IMR-90 (cell line): ENCODE measurements around the gene TMTC2. TPM values are rescaled to one million over a fixed set of nuclear protein-coding genes. Genes with fewer than 3 reads are reported as not detected.

Experiments used
- ATAC-seq: fragments of 200-7000 bp; cut with Tn5 transposase; 2 replicates; pipeline ENCODE4 v1.9.1; 2020; ENCODE audit warnings: low read depth, mild to moderate bottlenecking, moderate library complexity
- BruUV-seq: library from RNA; stranded (reverse); fragments of 400-500 nt; replicated peaks from 2 replicates; lab custom pipeline; 2021; lab: Mats Ljungman, UMichigan
- CTCF ChIA-PET: fragments of 300-600 bp; formaldehyde crosslinking; extraction: SDS; loops from one replicate; lab custom pipeline; 2021; ENCODE audit warnings: antibody characterized with exemption; lab: Yijun Ruan, JAX
- POLR2A ChIA-PET: fragments of 300-600 bp; sonication (Branson Sonifier 250); formaldehyde crosslinking; loops from one replicate; lab custom pipeline; 2022; ENCODE audit warnings: antibody characterized with exemption; ENCODE audit not compliant: unreplicated experiment; lab: Charles Lee
- DNase-seq: peaks from one replicate; pipeline ENCODE4 v3.0.0; 2013
- H2AFZ ChIP-seq: replicated peaks from 2 replicates; pipeline ENCODE3; 2013; ENCODE audit warnings: low read length, mild to moderate bottlenecking; ENCODE audit not compliant: poor library complexity
- H2AK5ac ChIP-seq: 2 replicates; pipeline ENCODE4 v1.6.1; 2013; ENCODE audit warnings: low read depth, low read length, inconsistent platforms
- H2AK9ac ChIP-seq: replicated peaks from 2 replicates; pipeline ENCODE3; 2013; ENCODE audit warnings: mild to moderate bottlenecking, low read depth, low read length, moderate library complexity; ENCODE audit not compliant: poor library complexity
- H2BK120ac ChIP-seq: 2 replicates; pipeline ENCODE4 v1.6.1; 2013; ENCODE audit warnings: low read depth, low read length, inconsistent platforms
- H2BK15ac ChIP-seq: 3 replicates; pipeline ENCODE4 v1.6.1; 2013; ENCODE audit warnings: low read depth, low read length, inconsistent platforms
- H2BK20ac ChIP-seq: 2 replicates; pipeline ENCODE4 v1.6.1; 2013; ENCODE audit warnings: low read depth, mild to moderate bottlenecking, inconsistent platforms, low read length, moderate library complexity
- H2BK5ac ChIP-seq: 2 replicates; pipeline ENCODE4 v1.6.1; 2013; ENCODE audit warnings: mild to moderate bottlenecking, low read depth, low read length, inconsistent platforms; ENCODE audit not compliant: poor library complexity, severe bottlenecking
- H3K14ac ChIP-seq: replicated peaks from 2 replicates; pipeline ENCODE4 v1.6.1; 2013; ENCODE audit warnings: low read depth, low read length, inconsistent platforms
- H3K18ac ChIP-seq: 2 replicates; pipeline ENCODE4 v1.6.1; 2013; ENCODE audit warnings: low read depth, low read length, control low read depth
- H3K23ac ChIP-seq: 2 replicates; pipeline ENCODE4 v1.6.1; 2013; ENCODE audit warnings: low read depth, low read length, inconsistent platforms
- H3K27ac ChIP-seq: 2 replicates; pipeline ENCODE4 v1.5.1; 2013; ENCODE audit warnings: mild to moderate bottlenecking, control low read depth, low read length; ENCODE audit not compliant: insufficient read depth
- H3K27me3 ChIP-seq: 2 replicates; pipeline ENCODE4 v1.6.1; 2013; ENCODE audit warnings: low read length; ENCODE audit not compliant: control insufficient read depth, insufficient read depth
- H3K36me3 ChIP-seq: 2 replicates; pipeline ENCODE4 v1.6.1; 2013; ENCODE audit warnings: low read length, mixed read lengths; ENCODE audit not compliant: control insufficient read depth, insufficient read depth
- H3K4ac ChIP-seq: 2 replicates; pipeline ENCODE4 v1.6.1; 2013; ENCODE audit warnings: low read depth, low read length, inconsistent platforms
- H3K4me1 ChIP-seq: 2 replicates; pipeline ENCODE4 v1.6.1; 2013; ENCODE audit warnings: low read length, mixed read lengths; ENCODE audit not compliant: control insufficient read depth, insufficient read depth
- H3K4me2 ChIP-seq: 2 replicates; pipeline ENCODE4 v1.6.1; 2013; ENCODE audit warnings: low read depth, mild to moderate bottlenecking, control low read depth, low read length, moderate library complexity
- H3K4me3 ChIP-seq: 2 replicates; pipeline ENCODE4 v1.5.1; 2013; ENCODE audit warnings: low read depth, mild to moderate bottlenecking, control low read depth, low read length, moderate library complexity; ENCODE audit not compliant: insufficient read depth
- H3K56ac ChIP-seq: 2 replicates; pipeline ENCODE4 v1.6.1; 2013; ENCODE audit warnings: low read length, inconsistent platforms; ENCODE audit not compliant: insufficient read depth; ENCODE audit errors: extremely low read depth
- H3K79me1 ChIP-seq, 2 experiments: 2 replicates each; pipeline ENCODE4 v1.6.1; 2013; ENCODE audit warnings: low read length in 2 of 2, inconsistent platforms in 1 of 2, low read depth in 1 of 2
- H3K9ac ChIP-seq: 2 replicates; pipeline ENCODE4 v1.6.1; 2013; ENCODE audit warnings: low read depth, low read length, control low read depth
- H3K9me1 ChIP-seq: 2 replicates; pipeline ENCODE4 v1.6.1; 2013; ENCODE audit warnings: low read length, inconsistent platforms; ENCODE audit not compliant: insufficient read depth
- H3K9me3 ChIP-seq: 2 replicates; pipeline ENCODE4 v1.6.1; 2013; ENCODE audit warnings: low read length; ENCODE audit not compliant: control insufficient read depth, insufficient read depth
- H4K20me1 ChIP-seq: 2 replicates; pipeline ENCODE4 v1.6.1; 2013; ENCODE audit warnings: low read length, inconsistent platforms; ENCODE audit not compliant: insufficient read depth
- H4K5ac ChIP-seq: 2 replicates; pipeline ENCODE4 v1.6.1; 2013; ENCODE audit warnings: mild to moderate bottlenecking, low read depth, low read length, control low read depth
- H4K8ac ChIP-seq, 2 experiments: 2 replicates each; pipeline ENCODE4 v1.6.1; 2013; ENCODE audit warnings: low read depth in 2 of 2, low read length in 2 of 2, control low read depth in 1 of 2, inconsistent platforms in 1 of 2
- H4K91ac ChIP-seq: 2 replicates; pipeline ENCODE4 v1.6.1; 2013; ENCODE audit warnings: low read depth, low read length, inconsistent platforms; ENCODE audit not compliant: insufficient read depth
- BHLHE40 ChIP-seq: fragments of 150-350 bp; IDR thresholded peaks from 2 replicates; pipeline ENCODE4 v1.6.1; 2016; ENCODE audit warnings: mild to moderate bottlenecking, low read depth, low read length
- CEBPB ChIP-seq: IDR thresholded peaks from 2 replicates; pipeline ENCODE4 v1.6.1; 2012; ENCODE audit warnings: low read depth, low read length, improper control_type of control experiment
- CHD1 ChIP-seq: IDR thresholded peaks from 2 replicates; pipeline ENCODE4 v1.6.1; 2012; ENCODE audit warnings: low read depth, low read length, improper control_type of control experiment
- CTCF ChIP-seq: conservative IDR thresholded peaks from 2 replicates; pipeline ENCODE4 v1.5.1; 2012; ENCODE audit warnings: mild to moderate bottlenecking, low read depth, low read length, improper control_type of control experiment
- ELK1 ChIP-seq: fragments of 150-350 bp; IDR thresholded peaks from 2 replicates; pipeline ENCODE4 v1.6.1; 2016; ENCODE audit warnings: low read depth, mild to moderate bottlenecking, low read length, moderate library complexity, borderline replicate concordance
- FOS ChIP-seq: fragments of 150-350 bp; IDR thresholded peaks from 2 replicates; pipeline ENCODE4 v1.6.1; 2016; ENCODE audit warnings: low read depth, low read length
- MAFK ChIP-seq: IDR thresholded peaks from 2 replicates; pipeline ENCODE4 v1.6.1; 2012; ENCODE audit warnings: low read depth, low read length, improper control_type of control experiment
- MAZ ChIP-seq: IDR thresholded peaks from 2 replicates; pipeline ENCODE4 v1.6.1; 2012; ENCODE audit warnings: low read depth, mild to moderate bottlenecking, low read length, improper control_type of control experiment, moderate library complexity, borderline replicate concordance
- MXI1 ChIP-seq: IDR thresholded peaks from 2 replicates; pipeline ENCODE4 v1.6.1; 2012; ENCODE audit warnings: low read depth, mild to moderate bottlenecking, low read length, moderate library complexity, borderline replicate concordance
- NFE2L2 ChIP-seq: fragments of 150-350 bp; IDR thresholded peaks from 2 replicates; pipeline ENCODE4 v1.6.1; 2016; ENCODE audit warnings: low read depth, mild to moderate bottlenecking, low read length
- POLR2A ChIP-seq: IDR thresholded peaks from 2 replicates; pipeline ENCODE4 v1.6.1; 2012; ENCODE audit warnings: mild to moderate bottlenecking, low read depth, low read length
- RAD21 ChIP-seq: IDR thresholded peaks from 2 replicates; pipeline ENCODE4 v1.6.1; 2012; ENCODE audit warnings: low read length, improper control_type of control experiment
- RCOR1 ChIP-seq: IDR thresholded peaks from 2 replicates; pipeline ENCODE4 v1.6.1; 2012; ENCODE audit warnings: mild to moderate bottlenecking, low read length, improper control_type of control experiment; ENCODE audit not compliant: insufficient replicate concordance
- RFX5 ChIP-seq: IDR thresholded peaks from 2 replicates; pipeline ENCODE4 v1.8.0; 2012; ENCODE audit warnings: low read depth, mild to moderate bottlenecking, low read length, moderate library complexity
- SMC3 ChIP-seq: fragments of 150-350 bp; IDR thresholded peaks from 2 replicates; pipeline ENCODE4 v1.6.1; 2016; ENCODE audit warnings: low read depth, mild to moderate bottlenecking, antibody characterized with exemption, low read length, moderate library complexity
- USF2 ChIP-seq: fragments of 150-350 bp; IDR thresholded peaks from 2 replicates; pipeline ENCODE4 v1.6.1; 2017; ENCODE audit warnings: mild to moderate bottlenecking, antibody characterized with exemption, low read length, low read depth
- WGBS, 2 experiments: methylation state at CpG; one replicate each; pipeline versions ENCODE4 v1.1.5 to v1.1.7; 2013; ENCODE audit warnings: missing lambda C conversion rate in 2 of 2; ENCODE audit not compliant: insufficient read length in 1 of 2; ENCODE audit errors: extremely low coverage in 2 of 2; 5-methylcytosine and 5-hydroxymethylcytosine counted together
- dilution Hi-C: fragments of 300-500 bp; cut with HindIII; formaldehyde crosslinking; loops from one replicate; pipeline ENCODE4 v1.14.3; 2018; ENCODE audit warnings: low sequenced_read_pairs; ENCODE audit not compliant: unreplicated experiment
- in situ Hi-C: fragments of 300-500 bp; cut with MboI; formaldehyde crosslinking; loops from 3 replicates; pipeline ENCODE4 v1.14.3; 2019; ENCODE audit warnings: low sequenced_read_pairs, inconsistent platforms, mixed read lengths
- intact Hi-C: fragments of 100-400 bp; cut with micrococcal nuclease; formaldehyde crosslinking; loops from 2 replicates; pipeline ENCODE4 v1.10.0; 2022
- polyA plus RNA-seq, 3 experiments: library from polyadenylated mRNA; depleted of rRNA; stranded (reverse); fragments of >200 nt; gene quantifications; 2 replicates each; pipeline ENCODE4 v1.2.3, GENCODE V29; 2012; ENCODE audit warnings: low replicate concordance in 1 of 3
- total RNA-seq: library from RNA; depleted of rRNA; stranded (reverse); fragments of >200 nt; gene quantifications from 2 replicates; pipeline ENCODE4 v1.2.3, GENCODE V29; 2012

The TMTC2 gene
- total and polyA plus RNA-seq, 2 of the 4 experiments (the other 2 are of a cell fraction) = 0.56 to 1.4 TPM

GRCh38 chr12:83140135-83140534, 453.4 kb downstream of the TMTC2 start:
- Histone ChIP-seq H3K9me3 (peaks cover 9% of the 10 kb centered on the region), H4K5ac (no peak overlapping the region), H3K9ac (no peak overlapping the region), H3K18ac (no peak overlapping the region), H3K27me3 (no peaks in the 10 kb centered on the region), H2BK120ac (no peak overlapping the region), H4K91ac (no peak overlapping the region), H3K4me1 (no peaks in the 10 kb centered on the region), H3K36me3 (no peaks in the 10 kb centered on the region), H2BK5ac (no peak overlapping the region), H3K4me3 (no peak overlapping the region), H3K27ac (no peak overlapping the region), H4K8ac (no peak overlapping the region), H3K4me2 (no peak overlapping the region), H2BK20ac (no peak overlapping the region), H2BK15ac (no peak overlapping the region), H2AFZ (no peak overlapping the region), H3K23ac (no peak overlapping the region), H4K20me1 (no peaks in the 10 kb centered on the region), H3K9me1 (no peaks in the 10 kb centered on the region), H2AK5ac (no peak overlapping the region), H3K79me1 (no peaks in the 10 kb centered on the region), H3K4ac (no peak overlapping the region), H2AK9ac (no peak overlapping the region), H3K56ac (no peak overlapping the region), H3K14ac (no peak overlapping the region)
- ChIA-PET CTCF (no interaction called here), POLR2A (no interaction called here)
- in situ Hi-C loops (no loop called here), dilution Hi-C loops (no loop called here), intact Hi-C loops (no loop called here)
- no TSS peak for BruUV-seq
- WGBS, 2 experiments = 94% methylated on average over 8 of the region's 18 CpGs; no CpG with 5 or more reads in 1 of the 2 experiments
- ATAC-seq (no peak), DNase-seq (no peak)
- no peak for TF ChIP-seq MAZ
- no peak for TF ChIP-seq RFX5
- TF ChIP-seq POLR2A = no peak
- no peak for TF ChIP-seq CTCF
- no peak for TF ChIP-seq CEBPB
- TF ChIP-seq NFE2L2 = no peak
- TF ChIP-seq BHLHE40 = no peak
- no peak for TF ChIP-seq RCOR1
- TF ChIP-seq FOS = no peak
- no peak for TF ChIP-seq MAFK
- no peak for TF ChIP-seq RAD21
- no peak for TF ChIP-seq MXI1
- no peak for TF ChIP-seq SMC3
- no peak for TF ChIP-seq USF2
- no peak for TF ChIP-seq CHD1
- TF ChIP-seq ELK1 = no peak
